HCT116 (cell line): ENCODE results near the gene BRK1.

ENCODE experiments used
- CTCF ChIP-seq, 3 experiments: fragments of 200-600 bp in 1 of 3; sonication (generic) in 1 of 3; IDR thresholded peaks in 2 of 3; conservative IDR thresholded peaks in 1 of 3; 2 replicates each; pipeline ENCODE4 v1.5.1; 2012 to 2017; ENCODE audit warnings: low read depth in 2 of 3, low read length in 2 of 3, antibody characterized with exemption in 1 of 3, borderline replicate concordance in 1 of 3, control low read depth in 1 of 3, mild to moderate bottlenecking in 1 of 3, mixed read lengths in 1 of 3, mixed run types in 1 of 3, moderate library complexity in 1 of 3; ENCODE audit not compliant: insufficient read depth in 1 of 3
- EZH2 ChIP-seq: fragments of 200-600 bp; sonication (generic); IDR thresholded peaks from 2 replicates; pipeline ENCODE4 v1.6.1; 2017; ENCODE audit warnings: antibody characterized with exemption, mixed run types
- POLR2A ChIP-seq: IDR thresholded peaks from 2 replicates; pipeline ENCODE4 v1.7.0; 2011; ENCODE audit warnings: borderline replicate concordance; ENCODE audit not compliant: insufficient read depth, insufficient read length; ENCODE audit errors: extremely low read depth
- POLR2AphosphoS5 ChIP-seq: IDR thresholded peaks from 2 replicates; pipeline ENCODE4 v1.6.1; 2011; ENCODE audit warnings: mild to moderate bottlenecking, low read depth, low read length, moderate library complexity
- REST ChIP-seq: IDR thresholded peaks from 2 replicates; pipeline ENCODE4 v1.6.1; 2012; ENCODE audit warnings: low read depth
- YY1 ChIP-seq: IDR thresholded peaks from 2 replicates; pipeline ENCODE4 v1.6.1; 2011; ENCODE audit warnings: low read length, low read depth, moderate library complexity, mild to moderate bottlenecking; ENCODE audit not compliant: insufficient replicate concordance; ENCODE audit errors: extremely low read depth
- ZNF274 ChIP-seq: fragments of 200-500 bp; sonication (Bioruptor generic); IDR thresholded peaks from 2 replicates; pipeline ENCODE4 v1.6.1; 2014; ENCODE audit warnings: mild to moderate bottlenecking, low read depth, low read length, inconsistent platforms

GRCh38 chr3:10136426-10137005 is 21.0 kb downstream of the BRK1 start:
- TF ChIP-seq CTCF (IDR thresholded peaks at IDR 0.05 in 2 of 3, conservative IDR thresholded peaks at IDR 0.05 in 1 of 3; ENCODE audit: borderline replicate concordance in 1 of 3, insufficient read depth in 1 of 3, low read depth in 2 of 3, low read length in 2 of 3) = no peak
- no peak for TF ChIP-seq POLR2A
- TF ChIP-seq POLR2AphosphoS5 = no peak
- TF ChIP-seq YY1 = no peak
- TF ChIP-seq EZH2 = no peak
- TF ChIP-seq ZNF274 = no peak
- no peak for TF ChIP-seq REST
